ENCODE measurements around the gene CDH4.

Gene CDH4

DNA sequence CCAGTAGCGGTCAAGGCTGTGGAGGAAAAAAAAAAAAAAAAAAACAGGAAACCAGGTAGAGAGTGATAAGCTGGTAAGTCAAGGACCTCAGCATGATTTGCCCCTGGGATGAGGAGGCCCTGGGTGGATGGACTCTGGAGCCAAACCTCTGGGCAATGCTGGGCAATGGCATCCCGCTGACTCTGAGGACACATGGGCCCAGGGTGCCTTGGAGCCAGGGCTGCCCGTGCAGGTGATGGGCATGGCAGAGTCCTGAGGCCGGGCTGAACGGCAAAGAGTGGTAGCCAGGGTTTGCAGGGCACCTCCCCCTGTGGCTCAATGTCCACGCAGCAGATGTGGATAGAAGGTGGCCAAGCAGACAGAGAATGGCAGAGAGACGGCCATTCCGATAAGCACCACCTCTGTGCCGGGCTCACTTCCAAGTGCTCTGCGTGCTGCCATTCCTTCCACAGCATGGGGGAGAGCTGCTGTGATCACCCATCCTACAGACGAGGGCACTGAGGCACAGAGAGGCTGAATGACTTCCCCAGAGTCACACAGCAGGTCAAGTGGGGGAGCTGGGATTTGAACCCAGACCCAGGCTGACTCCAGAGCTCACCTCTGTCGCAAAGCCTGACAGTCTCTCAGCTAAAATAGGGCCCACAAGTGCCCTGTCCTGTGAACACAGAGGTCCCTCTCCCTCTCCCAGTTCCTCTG, 353.9 kb downstream of the CDH4 start:
- DNase-seq (ENCODE audit: low read depth): no peak

- DNase-seq (ENCODE audit: low read depth): peak; percentile 12
These were observed 356.4 kb downstream of the CDH4 start for GRCh38 chr20:61608275-61609085.

GRCh38 chr20:61609461-61609860, 357.4 kb downstream of the CDH4 start:
- DNase-seq (ENCODE audit: low read depth): no peak

GRCh38 chr20:61611401-61612180, 359.5 kb downstream of the CDH4 start:
- DNase-seq (ENCODE audit: low read depth): no peak

DNA sequence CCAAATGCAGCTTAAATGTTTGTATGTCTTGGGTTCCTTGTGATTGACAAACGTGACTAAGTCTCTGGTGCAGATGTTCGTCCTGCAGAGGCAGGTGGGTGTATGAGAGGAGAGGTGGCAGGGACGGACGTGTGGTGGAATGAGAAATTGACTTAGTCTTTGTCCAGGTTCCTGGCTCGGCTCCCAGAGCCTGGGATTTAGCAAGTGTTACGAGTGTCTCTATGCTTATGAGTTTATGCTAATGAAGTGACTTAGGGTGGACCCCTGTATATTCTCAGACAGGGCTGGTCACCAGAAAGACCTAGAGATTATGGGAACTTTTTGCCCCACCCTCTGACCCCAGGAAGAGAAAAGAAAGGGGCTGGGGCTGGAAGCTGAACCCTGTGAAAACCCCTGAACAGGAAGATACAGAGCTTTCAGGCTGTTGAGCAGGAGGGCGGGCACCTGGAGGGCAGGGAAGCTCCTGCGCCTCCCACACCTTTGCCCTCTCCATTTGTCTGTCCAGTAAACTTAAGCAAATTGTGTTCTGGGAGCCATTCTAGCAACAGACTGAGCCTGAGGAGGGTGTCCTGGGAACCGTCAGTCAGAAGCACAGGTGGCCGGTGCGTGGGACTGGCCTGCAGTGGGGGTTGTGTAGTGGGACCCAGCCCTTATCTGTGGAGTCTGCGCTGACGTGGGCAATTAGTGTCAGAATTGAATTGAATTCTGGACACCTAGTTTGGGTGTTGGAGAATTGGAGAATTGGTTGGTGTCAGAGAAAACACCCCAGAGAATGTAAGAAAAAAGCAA, 362.1 kb downstream of the CDH4 start:
- no peak for DNase-seq (ENCODE audit: low read depth)

- no peak for DNase-seq (ENCODE audit: low read depth)
These were observed 362.6 kb downstream of the CDH4 start for GRCh38 chr20:61614706-61615100.

GRCh38 chr20:61615806-61616205, 363.7 kb downstream of the CDH4 start:
- no peak for DNase-seq (ENCODE audit: low read depth)

DNA sequence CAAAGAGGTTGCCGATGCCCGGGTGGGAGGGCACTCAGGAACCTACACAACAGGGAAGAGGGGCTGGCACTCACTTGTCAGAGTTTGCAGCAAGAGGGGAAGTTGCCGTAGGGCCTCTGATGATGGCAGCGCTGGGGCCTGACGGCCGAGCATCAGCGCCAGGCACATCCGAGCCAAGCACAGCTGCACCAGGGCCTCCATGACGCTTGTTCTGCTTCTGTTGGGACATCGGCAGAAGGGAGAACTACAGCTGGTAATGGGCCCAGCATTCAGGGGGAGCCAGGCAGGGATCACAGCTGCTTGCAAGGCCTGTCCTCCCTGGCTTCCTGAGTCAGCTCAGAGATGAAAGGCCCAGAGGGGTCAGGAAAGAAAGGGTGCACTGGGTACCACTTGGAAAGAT, 367.7 kb downstream of the CDH4 start:
- no peak for DNase-seq (ENCODE audit: low read depth)

DNA sequence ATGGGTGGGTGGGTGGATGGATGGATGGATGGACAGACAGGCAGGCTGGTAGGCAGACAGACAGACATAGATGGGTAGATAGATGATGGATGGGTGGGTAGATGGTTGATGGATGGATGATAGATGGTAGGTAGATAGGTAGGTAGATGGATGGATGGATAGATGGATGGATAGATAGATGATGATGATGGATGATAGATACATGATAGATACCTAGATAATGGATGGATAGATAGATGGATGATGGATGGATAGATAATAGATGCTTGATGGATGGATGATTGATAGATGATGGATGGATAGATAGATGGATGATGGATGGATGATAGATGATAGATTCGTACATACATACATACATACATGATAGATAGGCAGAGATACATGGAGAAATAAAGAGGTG, 368.1 kb downstream of the CDH4 start:
- no peak for DNase-seq (ENCODE audit: low read depth)

- no peak for DNase-seq (ENCODE audit: low read depth)
These were observed 369.1 kb downstream of the CDH4 start for GRCh38 chr20:61621035-61621730.

DNA sequence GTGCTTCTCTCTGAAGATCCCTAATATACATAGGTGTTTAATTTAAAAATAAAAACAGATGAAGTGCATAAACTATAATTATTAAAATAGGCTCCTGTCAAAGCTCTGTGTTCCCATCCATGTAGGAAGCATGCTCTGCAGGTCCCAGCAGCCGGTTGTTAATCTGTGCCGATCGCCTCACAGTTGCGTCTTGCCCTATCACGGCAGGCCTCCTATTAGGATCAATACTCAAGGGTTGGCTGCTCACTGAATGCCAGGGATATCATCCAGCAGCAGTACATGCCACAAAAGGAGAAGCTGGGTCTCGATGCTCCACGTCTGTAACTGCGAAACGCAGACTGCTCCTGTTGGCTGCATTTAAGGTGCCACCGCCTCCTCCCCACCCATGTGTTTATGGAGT, 369.8 kb downstream of the CDH4 start:
- DNase-seq (ENCODE audit: low read depth): no peak

DNA sequence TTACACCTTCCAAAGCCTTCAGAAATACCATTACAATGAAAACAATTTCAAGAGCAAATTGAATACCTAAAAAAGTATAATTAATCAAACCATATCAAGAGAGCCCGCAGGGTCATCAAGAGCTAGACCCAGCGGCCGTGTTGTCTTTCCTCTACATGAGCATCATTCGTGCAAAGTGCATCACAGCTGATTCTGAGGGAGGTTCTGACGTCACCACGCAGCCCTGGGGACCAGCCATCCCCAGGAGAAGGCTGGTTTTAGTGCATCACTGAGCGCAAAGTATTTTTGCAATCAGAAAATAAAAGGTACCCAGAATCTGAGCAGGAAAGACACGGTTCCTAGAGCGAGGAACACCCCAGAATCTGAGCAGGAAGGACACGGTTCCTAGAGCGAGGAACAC, 371.4 kb downstream of the CDH4 start:
- no peak for DNase-seq (ENCODE audit: low read depth)

DNA sequence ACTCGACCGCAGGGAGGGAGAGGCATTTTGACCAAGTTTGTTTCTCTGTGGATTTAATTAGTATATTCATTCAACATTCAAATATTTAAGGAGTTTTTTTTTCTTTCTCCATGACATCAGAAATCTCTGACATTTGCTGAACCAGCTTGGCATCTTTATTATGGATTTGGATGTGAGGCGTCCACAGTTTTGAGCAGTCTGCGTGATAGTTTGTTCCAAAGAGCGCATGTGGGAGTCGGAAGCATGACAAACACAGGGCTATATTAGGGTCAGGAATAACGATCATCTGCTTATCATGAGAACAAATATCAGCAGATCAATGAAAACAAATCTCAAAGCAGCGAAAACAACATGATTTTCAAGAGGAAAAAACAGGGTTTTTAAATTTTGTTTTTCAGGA, 373.2 kb downstream of the CDH4 start:
- no peak for DNase-seq (ENCODE audit: low read depth)

DNA sequence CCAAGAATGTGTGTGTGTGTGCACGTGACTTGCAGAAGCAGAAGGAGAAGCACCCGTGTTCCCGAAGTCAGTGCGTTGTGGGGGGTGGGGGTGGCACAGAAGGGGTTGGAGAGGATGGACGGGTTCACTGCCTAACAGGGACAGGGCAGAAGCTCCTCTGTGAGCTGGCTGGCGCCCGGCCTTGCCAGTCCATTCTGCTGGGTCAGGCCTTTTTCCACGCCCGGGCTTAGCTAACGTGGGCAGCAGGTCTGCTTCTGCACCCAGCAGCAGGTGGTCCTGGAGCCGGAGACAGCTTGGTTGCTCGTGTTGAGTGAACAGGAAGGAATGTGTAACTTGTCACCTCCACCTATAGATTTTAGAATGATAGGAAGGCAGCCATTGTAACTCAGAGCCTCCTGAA, 374.4 kb downstream of the CDH4 start:
- no peak for DNase-seq (ENCODE audit: low read depth)

- DNase-seq (ENCODE audit: low read depth): no peak
These were observed 375.8 kb downstream of the CDH4 start for GRCh38 chr20:61627791-61628415.

- no peak for DNase-seq (ENCODE audit: low read depth)
These were observed 376.4 kb downstream of the CDH4 start for GRCh38 chr20:61628480-61628879.

GRCh38 chr20:61628901-61629601, 377.0 kb downstream of the CDH4 start:
- DNase-seq (ENCODE audit: low read depth): no peak

- no peak for DNase-seq (ENCODE audit: low read depth)
These were observed 377.7 kb downstream of the CDH4 start for GRCh38 chr20:61629602-61630390.

- DNase-seq (ENCODE audit: low read depth): no peak
These were observed 378.3 kb downstream of the CDH4 start for GRCh38 chr20:61630391-61630650.

- DNase-seq (ENCODE audit: low read depth): no peak
These were observed 378.8 kb downstream of the CDH4 start for GRCh38 chr20:61630816-61631215.

Measured in EH (cell line).